GM12872 (cell line): ENCODE results near the gene KCTD5.

ENCODE experiments used
- CTCF ChIP-seq: IDR thresholded peaks from 3 replicates; pipeline ENCODE4 v1.5.1; 2011; ENCODE audit warnings: low read depth, mild to moderate bottlenecking, low read length, moderate library complexity; ENCODE audit not compliant: insufficient read depth

The KCTD5 gene

GRCh38 chr16:2710711-2711231 lies 28.4 kb downstream of the KCTD5 start:
- TF ChIP-seq CTCF = no peak

GRCh38 chr16:2711370-2712062 lies 29.2 kb downstream of the KCTD5 start:
- TF ChIP-seq CTCF = no peak

- no peak for TF ChIP-seq CTCF
Observed at GRCh38 chr16:2712063-2712441, 29.7 kb downstream of the KCTD5 start.

- no peak for TF ChIP-seq CTCF
Observed at GRCh38 chr16:2712546-2712945, 30.2 kb downstream of the KCTD5 start.

- no peak for TF ChIP-seq CTCF
Observed at GRCh38 chr16:2713523-2713922, 31.2 kb downstream of the KCTD5 start.

- TF ChIP-seq CTCF = no peak
Observed at GRCh38 chr16:2713985-2714774, 31.9 kb downstream of the KCTD5 start.

- no peak for TF ChIP-seq CTCF
Observed at GRCh38 chr16:2715064-2715463, 32.7 kb downstream of the KCTD5 start.
